ENCODE data around the gene MYO3B.
"Not testable (repeated sequence)": the region's sequence is repeated elsewhere in the genome, so short reads cannot be mapped to it uniquely, and the experiment has no call there.

DNA sequence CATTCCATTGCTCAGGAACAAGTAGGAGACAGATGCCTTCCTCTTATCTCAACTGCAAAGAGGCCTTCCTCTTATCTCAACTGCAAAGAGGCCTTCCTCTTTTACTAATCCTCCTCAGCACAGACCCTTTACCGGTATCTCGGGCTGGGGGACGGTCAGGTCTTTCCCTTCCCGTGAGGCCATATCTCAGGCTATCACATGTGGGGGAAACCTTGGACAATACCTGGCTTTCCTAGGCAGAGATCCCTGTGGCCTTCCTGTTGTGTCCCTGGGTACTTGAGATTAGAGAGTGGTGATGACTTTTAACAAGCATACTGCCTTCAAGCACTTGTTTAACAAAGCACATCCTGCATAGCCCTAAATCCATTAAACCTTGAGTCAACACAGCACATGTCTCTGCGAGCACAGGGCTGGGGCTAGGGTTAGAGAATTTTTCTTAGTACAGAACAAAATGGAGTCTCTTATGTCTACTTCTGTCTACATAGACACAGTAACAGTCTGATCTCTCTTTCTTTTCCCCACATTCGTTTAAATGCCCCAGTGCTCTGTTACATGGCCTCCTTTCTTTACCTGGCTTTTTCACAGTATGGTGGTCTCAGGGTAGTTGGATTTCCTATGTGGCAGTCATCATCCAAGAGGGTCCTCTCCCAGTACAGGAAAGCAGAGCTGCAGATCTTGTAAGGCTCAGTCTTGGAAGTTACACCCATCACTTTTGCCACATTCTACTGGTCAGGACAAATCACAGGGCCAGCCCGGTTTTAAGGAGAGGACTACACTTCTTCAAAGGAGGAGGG is 86.0 kb downstream of the MYO3B start:
- TF ChIP-seq, protein P1, sequence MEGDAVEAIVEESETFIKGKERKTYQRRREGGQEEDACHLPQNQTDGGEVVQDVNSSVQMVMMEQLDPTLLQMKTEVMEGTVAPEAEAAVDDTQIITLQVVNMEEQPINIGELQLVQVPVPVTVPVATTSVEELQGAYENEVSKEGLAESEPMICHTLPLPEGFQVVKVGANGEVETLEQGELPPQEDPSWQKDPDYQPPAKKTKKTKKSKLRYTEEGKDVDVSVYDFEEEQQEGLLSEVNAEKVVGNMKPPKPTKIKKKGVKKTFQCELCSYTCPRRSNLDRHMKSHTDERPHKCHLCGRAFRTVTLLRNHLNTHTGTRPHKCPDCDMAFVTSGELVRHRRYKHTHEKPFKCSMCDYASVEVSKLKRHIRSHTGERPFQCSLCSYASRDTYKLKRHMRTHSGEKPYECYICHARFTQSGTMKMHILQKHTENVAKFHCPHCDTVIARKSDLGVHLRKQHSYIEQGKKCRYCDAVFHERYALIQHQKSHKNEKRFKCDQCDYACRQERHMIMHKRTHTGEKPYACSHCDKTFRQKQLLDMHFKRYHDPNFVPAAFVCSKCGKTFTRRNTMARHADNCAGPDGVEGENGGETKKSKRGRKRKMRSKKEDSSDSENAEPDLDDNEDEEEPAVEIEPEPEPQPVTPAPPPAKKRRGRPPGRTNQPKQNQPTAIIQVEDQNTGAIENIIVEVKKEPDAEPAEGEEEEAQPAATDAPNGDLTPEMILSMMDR (conservative IDR thresholded peaks at IDR 0.05): not testable (repeated sequence)
- TF ChIP-seq ZFX (IDR thresholded peaks at IDR 0.05): not testable (repeated sequence)
